NB4 (cell line): ENCODE measurements around the gene CDC42EP4.

Source experiments
- POLR2A ChIP-seq: IDR thresholded peaks from 2 replicates; pipeline ENCODE4 v1.6.1; 2011; ENCODE audit warnings: mild to moderate bottlenecking; ENCODE audit not compliant: insufficient read length; ENCODE audit errors: extremely low read depth
- TF ChIP-seq, protein P1 (sequence below): IDR thresholded peaks from one replicate; pipeline ENCODE4 v1.5.1; 2012; ENCODE audit warnings: low read depth, low read length

DNA sequence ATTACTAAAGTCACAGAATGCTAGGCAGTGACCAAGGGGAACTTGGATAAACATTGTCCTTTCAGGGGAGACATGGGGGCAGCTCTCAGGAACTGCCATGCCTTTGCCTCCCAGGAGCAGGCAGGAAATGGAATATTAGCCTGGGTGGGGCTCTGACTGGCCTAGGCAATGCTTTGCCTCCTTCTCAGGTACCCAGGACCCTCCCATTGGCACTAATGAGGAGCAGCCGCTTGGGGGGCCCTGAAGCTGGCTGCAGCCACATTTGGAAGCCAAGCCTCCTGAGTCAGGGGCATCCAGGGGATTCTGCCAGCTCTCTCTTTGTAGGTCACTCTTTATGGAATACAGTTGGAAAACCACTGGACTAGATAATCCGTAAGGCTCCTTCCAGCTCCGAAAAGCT is 55.6 kb downstream of the CDC42EP4 start:
- no peak for TF ChIP-seq POLR2A
- TF ChIP-seq, protein P1, sequence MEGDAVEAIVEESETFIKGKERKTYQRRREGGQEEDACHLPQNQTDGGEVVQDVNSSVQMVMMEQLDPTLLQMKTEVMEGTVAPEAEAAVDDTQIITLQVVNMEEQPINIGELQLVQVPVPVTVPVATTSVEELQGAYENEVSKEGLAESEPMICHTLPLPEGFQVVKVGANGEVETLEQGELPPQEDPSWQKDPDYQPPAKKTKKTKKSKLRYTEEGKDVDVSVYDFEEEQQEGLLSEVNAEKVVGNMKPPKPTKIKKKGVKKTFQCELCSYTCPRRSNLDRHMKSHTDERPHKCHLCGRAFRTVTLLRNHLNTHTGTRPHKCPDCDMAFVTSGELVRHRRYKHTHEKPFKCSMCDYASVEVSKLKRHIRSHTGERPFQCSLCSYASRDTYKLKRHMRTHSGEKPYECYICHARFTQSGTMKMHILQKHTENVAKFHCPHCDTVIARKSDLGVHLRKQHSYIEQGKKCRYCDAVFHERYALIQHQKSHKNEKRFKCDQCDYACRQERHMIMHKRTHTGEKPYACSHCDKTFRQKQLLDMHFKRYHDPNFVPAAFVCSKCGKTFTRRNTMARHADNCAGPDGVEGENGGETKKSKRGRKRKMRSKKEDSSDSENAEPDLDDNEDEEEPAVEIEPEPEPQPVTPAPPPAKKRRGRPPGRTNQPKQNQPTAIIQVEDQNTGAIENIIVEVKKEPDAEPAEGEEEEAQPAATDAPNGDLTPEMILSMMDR: no peak
